Measurements from ENCODE around the gene IRF4. TPM values are rescaled to one million over a fixed set of nuclear protein-coding genes. Genes with fewer than 3 reads are reported as not detected.
A peak's percentile ranks its signal among the peaks of the same experiment; 100 is the strongest.

The IRF4 gene
- total RNA-seq, 1 donor: 41.3 TPM

- Histone ChIP-seq H3K4me1 (ENCODE audit: insufficient read depth, low read length) (peaks cover 44% of the 10 kb centered on the region), H3K9me3 (ENCODE audit: low read depth, low read length) (no peaks in the 10 kb centered on the region), H3K4me3 (ENCODE audit: low read length) (peak overlapping the region; percentile 65), H3K27me3 (ENCODE audit: insufficient read depth, low read length) (peaks cover 46% of the 10 kb centered on the region)
These were observed 1.2 kb downstream of the IRF4 start for GRCh38 chr6:392441-393390.

GRCh38 chr6:393391-394221 lies 2.1 kb downstream of the IRF4 start:
- H3K27me3 ChIP-seq (ENCODE audit: insufficient read depth, low read length): peaks cover 46% of the 10 kb centered on the region
- H3K4me3 ChIP-seq (ENCODE audit: low read length): peak overlapping the region; percentile 65
- H3K9me3 ChIP-seq (ENCODE audit: low read depth, low read length): no peaks in the 10 kb centered on the region
- H3K4me1 ChIP-seq (ENCODE audit: insufficient read depth, low read length): peaks cover 40% of the 10 kb centered on the region

DNA sequence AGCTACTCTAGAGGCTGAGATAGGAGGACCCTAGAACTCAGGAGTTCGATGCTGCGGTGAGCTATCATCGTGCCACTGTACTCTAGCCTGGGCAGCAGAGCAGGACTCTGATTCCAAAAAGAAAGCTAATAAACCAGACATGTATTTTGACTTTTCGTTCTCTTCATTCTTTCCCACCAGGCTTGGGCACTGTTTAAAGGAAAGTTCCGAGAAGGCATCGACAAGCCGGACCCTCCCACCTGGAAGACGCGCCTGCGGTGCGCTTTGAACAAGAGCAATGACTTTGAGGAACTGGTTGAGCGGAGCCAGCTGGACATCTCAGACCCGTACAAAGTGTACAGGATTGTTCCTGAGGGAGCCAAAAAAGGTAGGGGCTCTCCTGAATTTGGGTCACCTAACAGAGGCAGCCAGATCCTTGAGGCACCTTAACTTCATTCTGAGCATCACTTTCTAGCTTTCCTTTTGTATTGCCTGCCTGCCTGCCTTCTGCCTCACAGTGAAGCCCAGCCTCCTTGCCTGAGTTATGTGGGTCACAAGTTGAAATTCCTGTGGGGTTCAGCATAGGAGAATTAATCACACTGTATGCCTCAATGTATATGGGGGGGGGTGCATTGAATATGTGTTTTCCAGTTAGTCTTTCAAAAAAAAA lies 3.2 kb downstream of the IRF4 start:
- Histone ChIP-seq H3K9me3 (ENCODE audit: low read depth, low read length) (no peaks in the 10 kb centered on the region), H3K27me3 (ENCODE audit: insufficient read depth, low read length) (peaks cover 40% of the 10 kb centered on the region), H3K4me1 (ENCODE audit: insufficient read depth, low read length) (peaks cover 47% of the 10 kb centered on the region), H3K4me3 (ENCODE audit: low read length) (no peak overlapping the region)

- Histone ChIP-seq H3K4me1 (ENCODE audit: insufficient read depth, low read length) (peaks cover 49% of the 10 kb centered on the region), H3K27me3 (ENCODE audit: insufficient read depth, low read length) (peaks cover 32% of the 10 kb centered on the region), H3K4me3 (ENCODE audit: low read length) (no peak overlapping the region), H3K9me3 (ENCODE audit: low read depth, low read length) (no peaks in the 10 kb centered on the region)
These were observed 4.0 kb downstream of the IRF4 start for GRCh38 chr6:395432-396125.

GRCh38 chr6:396126-396520 lies 4.6 kb downstream of the IRF4 start:
- Histone ChIP-seq H3K4me3 (ENCODE audit: low read length) (no peak overlapping the region), H3K27me3 (ENCODE audit: insufficient read depth, low read length) (peaks cover 26% of the 10 kb centered on the region), H3K4me1 (ENCODE audit: insufficient read depth, low read length) (peaks cover 43% of the 10 kb centered on the region), H3K9me3 (ENCODE audit: low read depth, low read length) (no peaks in the 10 kb centered on the region)

DNA sequence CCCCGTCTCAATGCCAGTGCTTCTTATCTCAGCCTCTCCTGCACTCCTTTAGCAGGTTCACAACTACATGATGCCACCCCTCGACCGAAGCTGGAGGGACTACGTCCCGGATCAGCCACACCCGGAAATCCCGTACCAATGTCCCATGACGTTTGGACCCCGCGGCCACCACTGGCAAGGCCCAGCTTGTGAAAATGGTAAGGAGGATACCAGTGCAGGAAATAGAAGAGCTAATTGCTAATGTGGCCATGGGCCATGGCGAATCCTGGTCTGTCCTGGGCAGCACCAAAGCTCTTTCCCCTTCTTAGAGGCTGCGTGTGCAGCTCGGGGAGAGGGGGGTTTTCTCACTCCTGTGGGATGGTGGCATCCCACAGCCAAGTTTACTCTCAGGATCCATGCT lies 5.5 kb downstream of the IRF4 start:
- Histone ChIP-seq H3K27me3 (ENCODE audit: insufficient read depth, low read length) (peaks cover 26% of the 10 kb centered on the region), H3K4me1 (ENCODE audit: insufficient read depth, low read length) (peaks cover 37% of the 10 kb centered on the region), H3K9me3 (ENCODE audit: low read depth, low read length) (no peaks in the 10 kb centered on the region), H3K4me3 (ENCODE audit: low read length) (no peak overlapping the region)

DNA sequence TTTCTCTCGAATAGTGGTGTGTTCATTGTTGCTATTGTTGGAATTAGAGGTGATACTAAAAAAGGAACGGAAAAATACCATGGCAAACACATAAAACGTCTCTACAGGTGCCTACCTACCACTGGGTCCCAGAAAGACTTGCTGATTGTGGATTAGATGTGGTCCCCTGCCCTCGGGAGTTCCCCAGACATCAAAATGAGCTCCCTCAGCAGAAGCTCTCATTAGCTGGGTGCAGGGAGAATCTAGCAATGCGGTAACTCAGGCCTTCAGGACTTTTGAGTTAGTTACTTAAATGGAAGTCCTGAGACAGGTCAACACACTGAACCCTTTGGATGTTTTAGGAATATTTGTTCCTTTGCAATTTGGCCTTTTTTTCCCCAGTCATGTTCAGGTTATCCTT lies 6.1 kb downstream of the IRF4 start:
- Histone ChIP-seq H3K4me3 (ENCODE audit: low read length) (no peak overlapping the region), H3K27me3 (ENCODE audit: insufficient read depth, low read length) (peaks cover 21% of the 10 kb centered on the region), H3K4me1 (ENCODE audit: insufficient read depth, low read length) (peaks cover 35% of the 10 kb centered on the region), H3K9me3 (ENCODE audit: low read depth, low read length) (no peaks in the 10 kb centered on the region)

GRCh38 chr6:398065-398464 lies 6.5 kb downstream of the IRF4 start:
- Histone ChIP-seq H3K9me3 (ENCODE audit: low read depth, low read length) (no peaks in the 10 kb centered on the region), H3K4me1 (ENCODE audit: insufficient read depth, low read length) (peaks cover 34% of the 10 kb centered on the region), H3K4me3 (ENCODE audit: low read length) (no peak overlapping the region), H3K27me3 (ENCODE audit: insufficient read depth, low read length) (peaks cover 21% of the 10 kb centered on the region)

- Histone ChIP-seq H3K27me3 (ENCODE audit: insufficient read depth, low read length) (peaks cover 18% of the 10 kb centered on the region), H3K9me3 (ENCODE audit: low read depth, low read length) (no peaks in the 10 kb centered on the region), H3K4me1 (ENCODE audit: insufficient read depth, low read length) (peaks cover 34% of the 10 kb centered on the region), H3K4me3 (ENCODE audit: low read length) (no peak overlapping the region)
These were observed 7.1 kb downstream of the IRF4 start for GRCh38 chr6:398558-399078.

- Histone ChIP-seq H3K9me3 (ENCODE audit: low read depth, low read length) (no peaks in the 10 kb centered on the region), H3K4me3 (ENCODE audit: low read length) (no peak overlapping the region), H3K4me1 (ENCODE audit: insufficient read depth, low read length) (peaks cover 39% of the 10 kb centered on the region), H3K27me3 (ENCODE audit: insufficient read depth, low read length) (peaks cover 5% of the 10 kb centered on the region)
These were observed 8.4 kb downstream of the IRF4 start for GRCh38 chr6:399785-400534.

- no peak overlapping the region for H3K4me3 ChIP-seq (ENCODE audit: low read length)
- H3K27me3 ChIP-seq (ENCODE audit: insufficient read depth, low read length): peaks cover 3% of the 10 kb centered on the region
- H3K9me3 ChIP-seq (ENCODE audit: low read depth, low read length): no peaks in the 10 kb centered on the region
- peaks cover 43% of the 10 kb centered on the region for H3K4me1 ChIP-seq (ENCODE audit: insufficient read depth, low read length)
These were observed 9.3 kb downstream of the IRF4 start for GRCh38 chr6:400815-401214.

- no peaks in the 10 kb centered on the region for H3K9me3 ChIP-seq (ENCODE audit: low read depth, low read length)
- H3K4me3 ChIP-seq (ENCODE audit: low read length): no peak overlapping the region
- H3K4me1 ChIP-seq (ENCODE audit: insufficient read depth, low read length): peaks cover 43% of the 10 kb centered on the region
These were observed 9.9 kb downstream of the IRF4 start for GRCh38 chr6:401239-401993.

GRCh38 chr6:401994-402640 lies 10.6 kb downstream of the IRF4 start:
- H3K4me3 ChIP-seq (ENCODE audit: low read length): no peak overlapping the region
- H3K27me3 ChIP-seq (ENCODE audit: insufficient read depth, low read length): peaks cover 3% of the 10 kb centered on the region
- no peaks in the 10 kb centered on the region for H3K9me3 ChIP-seq (ENCODE audit: low read depth, low read length)
- peaks cover 43% of the 10 kb centered on the region for H3K4me1 ChIP-seq (ENCODE audit: insufficient read depth, low read length)

More at GRCh38 chr6:401239-401993, 9.9 kb downstream of the IRF4 start:
- H3K27me3 ChIP-seq (ENCODE audit: insufficient read depth, low read length): peaks cover 3% of the 10 kb centered on the region

All from mononuclear cell (primary cell).